Measurements from ENCODE around the gene KLF6.

GRCh38 chr10:3764626-3765112 is 20.3 kb downstream of the KLF6 start:
- TF ChIP-seq CTCF (IDR thresholded peaks at IDR 0.05; ENCODE audit: low read depth, low read length): no peak
- TF ChIP-seq EZH2phosphoT487 (IDR thresholded peaks at IDR 0.05; ENCODE audit: low read depth): no peak
